GM19238 (cell line): Measurements from ENCODE around the gene BRD3OS.
"Not testable (repeated sequence)": the region's sequence is repeated elsewhere in the genome, so short reads cannot be mapped to it uniquely, and the experiment has no call there.

ENCODE experiments used
- DNase-seq: peaks from one replicate; pipeline ENCODE4 v3.0.0; 2011; ENCODE audit warnings: low spot score; ENCODE audit not compliant: insufficient read length

The BRD3OS gene

GRCh38 chr9:134061688-134062371, 36.5 kb downstream of the BRD3OS start:
- DNase-seq = no peak

- no peak for DNase-seq
Observed at GRCh38 chr9:134062461-134063087, 37.3 kb downstream of the BRD3OS start.

DNA sequence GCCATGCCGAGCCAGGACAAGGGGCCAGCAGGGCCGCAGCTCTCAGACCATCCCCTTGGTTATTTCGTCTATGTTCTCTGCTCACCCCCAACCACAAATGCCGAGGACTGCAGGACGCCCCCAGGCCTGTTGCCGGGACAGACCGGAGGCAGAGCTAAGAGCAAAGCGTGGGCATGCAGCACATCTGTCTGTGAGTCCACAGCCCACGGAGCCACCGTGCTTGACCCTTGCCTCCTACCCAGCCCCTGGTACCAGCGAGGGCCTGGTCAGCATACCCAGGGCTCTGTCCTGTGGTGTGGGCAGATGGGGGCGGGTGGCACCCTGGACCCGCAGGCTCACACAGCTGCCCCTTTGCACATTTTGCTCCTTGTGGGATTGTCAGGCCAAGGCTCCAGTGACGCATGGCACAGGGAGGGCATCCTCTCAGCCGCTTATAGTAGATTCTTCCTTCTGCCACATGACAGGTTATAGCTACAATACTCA, 37.8 kb downstream of the BRD3OS start:
- no peak for DNase-seq

- DNase-seq = no peak
Observed at GRCh38 chr9:134063571-134064450, 38.5 kb downstream of the BRD3OS start.

GRCh38 chr9:134064711-134065110, 39.4 kb downstream of the BRD3OS start:
- DNase-seq = no peak

GRCh38 chr9:134065612-134066419, 40.5 kb downstream of the BRD3OS start:
- peak; percentile 89 for DNase-seq

DNA sequence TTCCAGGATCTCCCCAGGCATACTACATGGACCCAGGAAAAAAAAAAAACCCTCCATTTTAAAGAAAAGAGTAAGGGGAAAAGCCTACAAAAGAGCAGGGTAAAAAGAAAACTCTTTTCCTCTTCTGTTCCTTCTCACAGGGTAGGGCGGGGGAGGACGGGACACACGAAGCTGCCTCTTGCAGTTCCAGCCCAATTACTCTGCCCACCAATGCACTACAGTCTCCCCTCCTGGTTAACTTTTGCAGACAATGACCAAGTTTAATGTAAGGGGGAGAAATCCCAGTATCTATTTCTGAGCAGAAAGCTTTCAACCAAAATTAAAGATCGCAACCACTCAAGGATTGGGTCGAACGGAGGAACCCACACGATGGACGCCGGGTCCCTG, 41.2 kb downstream of the BRD3OS start:
- DNase-seq = no peak

- DNase-seq = no peak
Observed at GRCh38 chr9:134066913-134067851, 41.9 kb downstream of the BRD3OS start.

DNA sequence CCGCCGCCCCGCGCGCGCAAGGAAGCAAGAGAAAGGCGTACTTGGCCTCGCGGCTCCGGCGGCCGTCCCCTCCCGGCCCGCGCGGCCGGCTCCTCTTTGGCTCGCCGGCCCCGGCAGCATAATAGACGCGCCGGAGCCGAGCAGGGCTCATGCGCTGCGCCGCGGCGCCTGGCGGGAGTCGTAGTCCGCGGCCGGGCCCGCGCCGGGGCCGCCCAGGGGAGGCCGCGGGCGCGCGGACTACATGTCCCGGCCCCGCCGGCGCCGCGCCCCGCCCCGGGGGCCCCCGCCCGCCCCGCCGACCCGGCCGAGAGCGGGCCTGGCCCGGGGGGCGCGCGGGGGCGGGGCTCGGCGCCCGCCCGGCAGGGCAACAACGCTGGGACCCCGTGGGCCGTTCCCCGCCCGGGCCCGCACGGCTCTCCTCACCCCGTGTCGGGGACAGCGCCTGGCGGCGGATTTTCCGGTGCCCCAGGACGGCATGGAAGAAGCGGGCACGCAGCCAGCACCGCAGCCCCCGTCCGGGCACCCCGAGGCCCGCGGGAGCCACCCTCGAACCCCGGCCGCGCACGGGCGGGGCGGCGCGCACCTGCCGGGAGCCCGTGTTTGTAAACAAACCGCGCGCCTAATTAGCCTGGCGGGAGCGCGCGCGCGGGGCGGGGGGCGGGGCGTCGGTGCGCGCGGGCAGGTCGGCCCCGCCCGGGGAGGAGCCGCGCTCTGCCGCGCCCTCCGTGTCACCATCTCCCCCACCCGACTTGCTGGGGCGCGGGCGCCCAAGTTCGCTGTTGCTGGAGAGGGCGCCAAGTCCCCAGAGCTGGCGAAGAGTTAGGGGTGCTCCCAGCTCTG, 42.8 kb downstream of the BRD3OS start, which contains the start of gene BRD3:
Gene BRD3, minus strand, starts transcription at position 123 of the 840 bp plus-strand sequence. CDS start 14,549 bp downstream, outside the sequence.
- peak; percentile 94 for DNase-seq

- DNase-seq = no peak
Observed at GRCh38 chr9:134068744-134069479, 43.6 kb downstream of the BRD3OS start.

DNA sequence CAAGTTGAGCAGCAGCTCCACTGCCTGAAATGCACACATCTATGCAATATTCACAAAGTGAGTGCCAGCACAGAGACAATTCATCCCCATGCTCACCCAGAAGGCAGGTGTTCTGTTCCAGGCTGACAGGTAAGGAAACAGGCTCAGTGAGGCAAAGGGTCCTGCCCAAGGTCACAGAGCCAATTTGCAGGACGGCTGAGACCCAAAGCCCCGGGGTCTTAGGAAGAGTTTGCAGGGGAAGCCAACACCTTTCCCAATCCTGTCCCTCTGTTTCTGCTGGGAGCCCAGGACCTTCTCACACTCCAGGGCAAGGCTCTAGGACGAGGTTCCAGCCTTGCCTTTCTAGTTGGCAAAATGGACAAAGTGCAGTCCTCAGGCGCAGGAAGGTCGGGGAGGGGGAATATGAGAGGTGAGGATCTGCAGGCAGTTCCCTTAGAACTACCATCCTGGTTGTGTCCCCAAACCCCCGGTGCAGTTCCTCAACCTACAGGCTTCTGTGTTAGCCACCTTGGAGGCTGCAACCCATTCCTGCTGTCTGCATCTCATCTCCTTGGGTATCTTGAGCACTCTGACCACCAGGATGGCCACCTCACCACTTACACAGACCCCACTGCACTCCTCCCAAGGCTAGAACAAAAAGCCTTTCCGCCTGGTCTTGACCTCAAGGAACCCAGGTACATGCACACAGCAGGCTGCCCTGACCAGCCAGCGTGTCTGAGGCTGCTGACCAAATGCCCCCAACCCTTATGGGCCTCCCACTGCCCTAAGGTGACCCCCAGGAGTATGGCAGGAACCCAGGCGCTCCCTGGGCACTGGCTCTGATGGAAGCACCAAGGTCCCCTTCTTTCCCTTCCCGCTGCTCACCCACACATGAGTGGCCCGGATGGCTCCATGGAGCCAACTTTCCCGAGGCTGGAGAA, 44.5 kb downstream of the BRD3OS start:
- no peak for DNase-seq

- DNase-seq = no peak
Observed at GRCh38 chr9:134071149-134071548, 45.9 kb downstream of the BRD3OS start.

- DNase-seq = not testable (repeated sequence)
Observed at GRCh38 chr9:134072683-134073082, 47.4 kb downstream of the BRD3OS start.

DNA sequence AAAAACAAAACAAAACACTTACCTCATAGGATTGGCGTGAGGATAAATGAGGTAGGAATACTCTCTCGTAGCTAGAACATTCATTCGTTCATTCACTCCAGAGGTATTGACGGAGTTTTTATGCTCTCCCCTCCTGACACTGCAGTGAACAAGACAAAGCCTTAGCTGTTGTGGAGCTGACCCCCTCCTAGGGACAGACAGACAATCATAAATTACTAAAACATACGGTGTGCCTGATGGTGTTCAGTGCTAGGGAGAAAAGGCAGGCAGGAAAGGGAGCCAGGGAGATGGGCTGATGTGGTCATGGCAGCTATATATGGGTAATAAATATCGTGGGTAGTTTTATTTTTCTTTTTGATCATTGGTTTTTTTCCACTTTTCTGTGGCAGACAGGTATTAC, 48.2 kb downstream of the BRD3OS start:
- DNase-seq = no peak

DNA sequence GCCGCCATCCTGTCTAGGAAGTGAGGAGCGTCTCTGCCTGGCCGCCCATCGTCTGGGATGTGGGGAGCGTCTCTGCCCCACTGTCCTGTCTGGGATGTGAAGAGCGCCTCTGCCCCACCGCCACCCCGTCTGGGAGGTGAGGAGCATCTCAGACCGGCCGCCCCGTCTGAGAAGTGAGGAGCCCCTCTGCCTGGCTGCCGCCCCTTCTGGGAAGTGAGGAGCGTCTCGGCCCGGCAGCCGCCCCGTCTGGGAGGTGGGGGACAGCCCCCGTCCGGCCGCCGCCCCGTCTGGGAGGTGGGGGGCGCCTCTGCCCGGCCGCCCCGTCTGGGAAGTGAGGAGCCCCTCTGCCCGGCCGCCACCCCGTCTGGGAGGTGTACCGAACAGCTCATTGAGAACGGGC, 50.4 kb downstream of the BRD3OS start:
- DNase-seq = not testable (repeated sequence)

DNA sequence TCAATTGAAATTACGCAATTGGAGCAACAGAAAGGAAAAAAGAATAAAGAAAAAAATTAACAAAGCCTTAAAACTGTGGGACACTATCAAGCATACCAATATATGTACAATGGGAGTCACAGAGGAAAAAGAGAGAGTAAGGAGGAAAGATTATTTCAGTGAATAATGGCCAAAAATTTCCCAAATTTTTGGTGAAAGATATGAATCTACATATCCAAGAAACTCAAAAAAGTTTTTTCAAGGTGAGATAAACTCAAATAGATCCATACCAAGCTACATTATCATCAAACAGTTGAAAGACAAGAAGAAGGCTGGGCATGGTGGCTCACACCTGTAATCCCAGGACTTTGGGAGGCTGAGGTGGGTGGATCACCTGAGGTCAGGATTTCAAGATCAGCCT, 51.4 kb downstream of the BRD3OS start:
- DNase-seq = no peak
